GM18868 (cell line): Measurements from ENCODE around the gene SMAD7.

Experiments used
- ATAC-seq: cut with Tn5 transposase; IDR thresholded peaks from one replicate; pipeline ENCODE4 v1.9.1; 2021; ENCODE audit warnings: mild to moderate bottlenecking, moderate library complexity; ENCODE audit not compliant: unreplicated experiment

SMAD7 gene

DNA sequence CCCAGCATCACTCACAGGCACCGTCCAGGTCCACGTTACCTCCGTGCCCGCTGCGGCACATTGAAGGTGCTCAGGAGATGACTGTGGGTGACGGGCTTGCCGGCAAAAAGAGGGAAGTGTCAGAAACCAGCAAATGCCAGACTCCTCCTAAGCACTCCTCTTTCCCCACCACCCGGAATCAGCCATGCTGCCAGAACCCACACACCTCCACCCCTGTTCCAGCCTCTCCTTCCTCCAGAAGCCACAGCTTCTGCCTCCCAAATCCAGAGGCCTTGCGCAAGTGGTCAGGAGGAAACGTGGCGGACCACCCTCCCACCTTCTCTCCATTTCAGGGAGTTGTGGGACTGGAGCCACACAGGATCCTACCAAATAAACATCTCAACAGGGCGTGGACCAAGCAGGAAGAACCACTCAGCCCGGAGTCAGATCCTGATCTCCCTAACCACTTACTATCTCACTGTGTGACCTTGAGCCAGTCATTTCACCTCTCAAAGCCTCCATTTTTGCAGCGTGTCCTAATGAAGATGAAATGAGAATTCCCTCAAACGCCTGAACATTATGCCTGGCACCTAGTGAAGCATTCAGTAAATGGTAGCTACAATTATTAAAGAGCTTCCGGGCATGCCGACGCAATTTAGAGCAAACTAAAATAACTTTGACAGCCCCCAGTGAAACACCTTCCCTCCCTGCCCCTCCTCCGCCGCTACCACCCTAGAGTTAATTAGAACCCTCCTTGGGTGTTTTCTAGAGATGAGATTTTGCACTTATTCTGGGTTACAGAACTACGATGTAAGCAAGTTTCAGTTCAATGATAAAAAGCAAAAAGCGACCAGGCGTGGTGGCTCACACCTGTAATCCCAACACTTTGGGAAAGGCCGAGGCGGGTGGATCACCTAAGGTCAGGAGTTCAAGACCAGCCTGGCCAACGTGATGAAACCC, 32.9 kb downstream of the SMAD7 start:
- peak; percentile 65 for ATAC-seq

DNA sequence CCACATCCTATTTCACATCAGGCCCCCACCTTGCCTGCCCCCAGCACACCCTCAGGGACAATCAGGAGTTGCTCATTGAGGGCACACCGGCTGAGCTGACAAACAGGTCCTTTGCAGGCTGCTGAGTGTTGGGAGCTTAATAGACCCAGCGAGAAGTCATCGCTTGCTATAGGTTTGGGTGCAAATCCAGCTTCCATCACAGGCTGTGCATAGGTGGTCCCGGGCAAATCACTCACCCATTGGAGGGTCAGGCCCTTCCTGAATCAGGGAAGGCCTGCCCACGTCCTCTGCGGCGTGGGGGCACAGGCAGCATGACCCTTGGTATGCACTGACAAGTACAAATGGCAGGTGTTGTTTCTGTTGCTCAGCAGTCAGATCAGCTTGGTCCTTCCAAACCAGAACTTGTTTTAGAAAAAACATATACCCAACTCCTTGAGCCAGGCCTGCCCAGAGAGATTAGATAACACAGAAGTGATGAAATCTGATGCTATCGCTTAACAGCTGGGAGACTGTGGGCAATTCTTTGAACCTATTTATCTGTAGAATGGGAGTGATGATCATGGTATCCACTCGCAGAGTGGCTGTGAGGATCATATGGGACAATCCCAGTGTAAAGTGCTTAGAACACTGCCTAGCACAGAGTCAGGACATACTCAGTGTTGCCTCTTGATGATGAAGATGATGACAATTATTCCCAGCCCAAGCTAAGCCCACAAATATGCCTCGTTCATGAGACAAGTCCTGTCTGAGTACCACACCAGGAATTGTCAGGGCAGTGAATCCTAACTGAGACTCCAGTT, 34.9 kb downstream of the SMAD7 start:
- ATAC-seq, result no peak

DNA sequence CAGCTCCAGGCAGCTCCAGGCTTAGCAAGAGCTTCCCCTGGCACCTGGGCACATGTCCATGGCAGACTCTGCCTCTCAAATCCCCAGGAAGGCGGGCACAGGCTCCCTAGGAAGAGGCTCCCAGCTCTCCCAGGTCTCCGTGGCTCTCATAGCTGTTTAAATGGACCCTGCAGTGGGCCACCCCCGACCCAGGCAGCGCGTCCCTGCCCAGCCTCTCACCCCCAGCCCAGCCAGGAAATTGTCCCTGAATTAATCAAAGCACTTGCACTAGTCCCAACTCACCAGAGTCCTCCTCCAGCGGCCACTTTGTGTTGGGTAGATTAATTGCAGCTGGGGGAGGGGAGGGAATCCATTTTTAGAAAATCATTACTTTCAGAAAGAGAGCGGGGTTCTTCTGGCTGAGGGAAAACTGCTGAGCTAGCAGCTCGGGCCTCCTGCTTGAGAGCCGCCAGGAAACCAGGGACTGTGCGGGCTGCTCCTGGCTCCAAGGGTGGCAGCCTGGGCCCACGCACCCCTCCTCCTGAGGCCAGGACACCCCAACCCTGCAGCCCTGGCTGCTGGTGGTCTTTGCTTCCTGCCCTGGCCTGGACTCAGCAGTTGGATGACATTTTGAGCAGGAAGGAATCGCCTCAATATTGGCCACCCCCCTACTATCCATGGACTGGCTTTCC, 36.0 kb downstream of the SMAD7 start:
- no peak for ATAC-seq

DNA sequence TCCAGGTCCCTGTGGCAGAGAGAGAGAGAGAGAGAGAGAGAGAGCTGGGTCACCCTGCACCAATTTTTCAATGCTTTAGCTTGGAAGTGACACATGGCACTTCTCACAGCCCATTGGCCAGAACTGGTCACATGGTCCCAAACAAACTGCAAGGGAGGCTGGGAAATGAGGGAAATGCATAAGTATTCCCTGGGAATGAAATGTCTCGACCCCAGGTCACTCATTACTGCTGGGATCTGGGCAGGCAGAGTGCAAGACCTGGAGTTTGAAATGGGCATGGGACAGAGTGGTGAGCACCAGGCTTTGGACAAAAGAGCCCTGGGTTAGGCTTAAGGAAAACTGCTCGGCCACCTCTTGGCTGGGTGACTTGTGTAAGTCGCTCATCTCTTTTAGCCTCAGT, 37.0 kb downstream of the SMAD7 start:
- ATAC-seq, result no peak

DNA sequence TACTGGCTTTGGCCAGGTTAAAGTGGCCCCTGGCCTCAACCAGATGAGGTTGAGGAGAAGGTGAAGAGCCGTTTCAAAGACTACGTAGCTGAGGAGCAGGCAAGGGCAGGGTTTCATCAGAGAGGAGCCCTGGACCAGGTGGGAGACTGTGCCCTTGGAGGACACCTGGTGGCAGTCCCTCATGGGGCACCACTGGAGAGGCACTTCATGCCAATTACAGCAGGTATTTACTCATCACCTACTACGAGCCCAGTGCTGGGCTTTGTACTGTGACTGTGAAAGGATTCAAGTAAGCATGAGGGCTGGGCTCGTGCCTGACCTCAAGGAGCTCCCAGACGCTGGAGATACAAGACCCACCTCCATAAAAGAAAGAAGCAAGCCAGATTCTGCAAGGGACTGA, 37.6 kb downstream of the SMAD7 start:
- peak; percentile 39 for ATAC-seq

DNA sequence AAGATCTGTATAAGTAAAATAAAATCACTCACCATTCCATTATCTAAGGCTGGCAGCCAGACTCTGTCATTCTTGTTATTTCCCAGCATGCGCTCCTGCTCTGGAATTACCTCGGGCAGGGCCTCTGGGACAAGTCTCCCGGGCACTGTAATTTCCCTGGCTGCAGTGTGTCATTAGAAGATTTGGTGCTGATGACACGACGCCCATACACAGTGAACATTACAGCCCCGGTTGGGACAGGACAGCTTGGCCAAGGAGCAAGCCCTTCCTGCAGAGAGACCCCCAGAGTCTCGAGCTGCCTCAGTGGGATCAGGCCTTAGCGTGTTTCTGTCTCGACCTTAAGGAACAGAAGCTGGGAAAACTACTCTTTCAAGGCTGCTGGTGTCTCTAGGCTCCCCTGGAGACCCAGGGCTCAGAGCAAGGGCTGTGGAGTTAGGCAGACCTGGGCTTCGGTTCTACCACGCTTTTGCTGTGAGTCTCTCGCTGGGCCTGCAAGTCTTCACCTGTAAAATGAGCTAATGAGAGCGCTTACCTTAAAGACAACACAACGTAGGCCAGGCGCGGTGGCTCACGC, 39.7 kb downstream of the SMAD7 start:
- no peak for ATAC-seq

DNA sequence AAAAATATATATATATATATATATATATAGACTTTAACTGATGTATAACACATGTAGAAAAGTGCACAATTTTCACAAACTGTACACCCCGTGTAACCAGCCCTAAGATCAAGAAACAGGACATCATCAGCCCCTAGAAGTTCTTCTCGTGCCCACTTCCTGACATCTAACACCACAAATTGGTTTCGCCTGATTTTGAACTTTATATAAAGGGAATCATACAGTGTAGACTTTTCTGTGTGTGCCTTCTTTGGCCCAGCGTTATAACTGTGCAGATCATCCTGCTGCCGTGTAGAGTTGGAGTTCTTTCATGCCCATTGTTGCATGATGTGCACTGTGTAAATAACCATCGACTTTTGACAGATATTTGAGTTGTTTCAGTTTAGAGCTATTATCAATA, 41.0 kb downstream of the SMAD7 start:
- ATAC-seq, result no peak

DNA sequence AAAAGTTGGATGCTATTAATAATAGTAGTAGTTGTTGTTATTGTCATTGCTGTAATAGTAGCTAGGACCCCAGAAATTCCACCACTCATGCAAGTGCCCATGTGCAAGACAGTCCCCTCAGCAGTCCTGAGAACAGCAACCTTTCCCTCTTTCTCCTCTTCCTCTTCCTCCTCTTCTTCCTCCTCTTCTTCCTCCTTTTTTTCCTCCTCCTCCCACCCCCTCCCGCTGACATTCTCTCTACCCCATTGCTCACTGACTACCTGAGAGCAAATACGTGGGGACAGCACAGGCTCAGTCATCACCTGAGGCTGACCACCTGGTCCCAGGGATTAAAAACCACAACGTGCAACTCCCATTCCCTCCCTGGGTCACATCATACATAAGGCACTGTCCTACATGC, 41.8 kb downstream of the SMAD7 start:
- no peak for ATAC-seq

DNA sequence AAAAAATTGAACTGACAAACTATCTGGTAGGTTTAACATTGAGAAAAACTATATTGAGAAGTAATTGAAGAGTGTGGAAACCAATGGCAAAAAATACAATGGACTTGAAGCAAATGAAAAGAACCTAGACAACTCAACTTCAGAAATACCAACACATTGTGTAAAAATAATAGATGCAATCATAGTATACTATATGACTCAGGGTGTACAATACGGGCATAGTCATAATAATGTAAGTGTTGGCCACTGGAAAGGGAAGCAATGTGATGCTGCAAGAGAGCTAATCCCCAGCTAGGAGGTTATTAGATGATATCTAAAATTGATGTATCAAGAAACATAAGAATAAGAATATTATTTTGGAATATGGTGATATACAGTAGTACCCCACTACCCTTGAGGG, 45.3 kb downstream of the SMAD7 start:
- no peak for ATAC-seq

DNA sequence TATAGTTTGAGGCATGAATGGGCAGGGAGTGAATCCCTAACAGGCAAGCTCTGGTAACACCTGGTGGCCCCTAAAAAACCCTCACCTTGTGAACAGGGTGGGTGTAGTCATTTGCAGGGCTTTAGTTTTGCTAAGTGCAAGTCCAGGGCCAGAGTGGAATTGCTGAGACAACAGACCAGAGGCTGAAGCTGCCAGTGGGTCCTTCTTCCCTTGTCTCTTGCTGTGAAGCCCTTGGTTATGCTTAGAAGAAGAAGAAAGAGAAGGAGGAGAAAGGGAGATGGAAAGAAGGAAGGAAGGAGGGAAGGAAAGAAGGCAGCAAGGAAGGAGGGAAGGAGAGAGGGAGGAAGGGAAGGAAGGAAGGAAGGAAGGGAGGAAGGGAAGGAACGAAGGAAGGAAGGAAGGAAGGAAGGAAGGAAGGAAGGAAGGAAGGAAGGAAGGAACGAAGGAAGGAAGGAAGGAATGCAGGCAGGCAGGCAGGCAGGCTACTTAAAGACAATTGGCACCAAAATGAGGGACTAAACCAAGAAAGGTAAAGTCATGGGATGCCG, 45.8 kb downstream of the SMAD7 start:
- no peak for ATAC-seq

DNA sequence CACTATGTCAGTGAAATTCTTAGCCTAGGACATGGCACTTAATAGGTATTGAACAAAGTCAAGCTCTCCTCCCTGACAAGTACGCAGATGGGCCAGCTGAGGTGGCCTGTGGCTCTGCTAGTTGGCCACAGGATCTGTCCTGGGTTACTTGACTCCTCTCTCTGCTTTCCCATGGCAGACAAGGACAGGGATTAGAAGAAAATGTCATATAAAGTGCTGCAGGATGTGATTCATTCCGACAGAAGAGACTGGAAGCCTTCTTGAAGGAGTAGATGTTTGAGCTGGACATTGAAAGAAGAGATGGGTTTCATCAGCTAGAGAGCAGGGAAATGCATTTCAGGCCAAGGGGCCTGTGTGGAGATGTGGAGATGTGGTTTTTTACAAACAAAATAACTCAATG, 46.7 kb downstream of the SMAD7 start:
- ATAC-seq, result no peak

DNA sequence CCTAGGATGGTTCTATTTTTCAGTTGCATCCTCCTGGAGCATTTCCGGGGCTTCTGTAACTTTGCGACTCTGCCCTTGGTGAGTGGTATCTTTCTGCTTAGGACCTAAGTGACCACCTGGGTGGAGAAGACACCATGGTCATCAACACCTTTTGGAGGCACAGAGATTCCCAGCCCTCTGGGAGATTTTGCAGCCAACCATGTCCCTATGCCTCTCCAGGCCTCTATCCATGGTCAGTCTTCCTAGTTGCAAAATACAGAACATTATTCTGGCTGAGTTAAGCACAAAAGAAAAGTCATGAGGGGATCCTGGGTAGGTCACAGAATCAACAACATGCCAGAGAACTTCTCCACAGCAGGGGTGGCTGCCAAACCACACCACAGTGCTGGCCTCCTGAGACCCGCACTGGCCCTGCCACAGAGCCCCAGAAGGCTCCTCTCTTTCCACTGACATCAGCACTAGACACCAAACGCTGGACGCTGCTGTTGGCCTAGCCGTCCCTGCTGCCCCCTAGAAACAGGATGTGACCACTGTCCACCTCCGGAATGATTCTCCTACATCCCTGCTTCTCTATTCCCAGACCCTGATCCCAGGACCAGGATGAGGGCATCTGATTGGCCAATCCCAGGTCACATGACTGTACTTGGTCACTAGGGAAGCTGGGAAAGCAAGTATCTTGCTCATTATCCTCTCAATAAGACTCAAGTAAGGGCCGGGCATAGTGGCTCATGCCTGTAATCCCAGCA, 47.7 kb downstream of the SMAD7 start:
- ATAC-seq, result no peak

DNA sequence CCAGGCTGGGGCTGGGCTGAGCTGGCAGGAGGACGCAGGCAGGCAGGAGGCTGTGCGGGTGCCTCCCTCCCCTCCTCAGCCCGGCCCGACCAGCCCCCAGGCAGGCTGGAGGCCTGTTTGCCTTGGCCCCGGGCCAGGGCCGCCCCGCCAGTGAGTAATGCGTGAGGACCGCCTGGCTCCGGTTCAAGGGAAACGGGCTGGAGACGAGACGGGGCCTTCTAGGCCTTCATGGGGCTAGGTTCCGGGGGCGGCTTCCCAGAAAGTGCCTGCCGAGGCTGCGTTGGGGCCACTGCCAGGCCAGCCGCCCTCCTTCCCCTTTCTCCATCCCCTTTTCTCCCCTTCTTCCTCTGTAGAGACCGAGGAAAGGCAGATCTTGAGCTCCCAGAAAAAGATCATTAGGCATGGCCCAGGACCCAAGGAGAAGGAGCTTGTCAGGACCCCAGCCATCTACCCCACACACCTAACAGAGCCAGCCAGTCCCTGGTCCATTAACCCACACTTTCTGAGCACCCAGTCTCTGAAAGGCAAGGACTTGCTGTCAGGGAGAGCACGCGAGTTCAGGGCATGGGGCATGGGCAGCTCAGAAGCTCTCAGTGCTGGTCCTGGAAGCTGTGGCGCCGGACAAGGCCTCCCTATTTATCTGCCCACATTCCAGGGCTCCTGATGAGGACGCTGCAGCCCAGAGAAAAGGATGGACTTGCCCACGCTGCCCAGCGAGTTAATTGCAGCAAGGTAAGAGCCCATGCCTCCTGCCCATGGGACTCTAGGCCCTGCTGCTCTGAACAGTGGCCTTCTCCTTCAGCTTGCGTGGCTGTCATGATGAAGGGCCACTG, 48.5 kb downstream of the SMAD7 start:
- no peak for ATAC-seq

DNA sequence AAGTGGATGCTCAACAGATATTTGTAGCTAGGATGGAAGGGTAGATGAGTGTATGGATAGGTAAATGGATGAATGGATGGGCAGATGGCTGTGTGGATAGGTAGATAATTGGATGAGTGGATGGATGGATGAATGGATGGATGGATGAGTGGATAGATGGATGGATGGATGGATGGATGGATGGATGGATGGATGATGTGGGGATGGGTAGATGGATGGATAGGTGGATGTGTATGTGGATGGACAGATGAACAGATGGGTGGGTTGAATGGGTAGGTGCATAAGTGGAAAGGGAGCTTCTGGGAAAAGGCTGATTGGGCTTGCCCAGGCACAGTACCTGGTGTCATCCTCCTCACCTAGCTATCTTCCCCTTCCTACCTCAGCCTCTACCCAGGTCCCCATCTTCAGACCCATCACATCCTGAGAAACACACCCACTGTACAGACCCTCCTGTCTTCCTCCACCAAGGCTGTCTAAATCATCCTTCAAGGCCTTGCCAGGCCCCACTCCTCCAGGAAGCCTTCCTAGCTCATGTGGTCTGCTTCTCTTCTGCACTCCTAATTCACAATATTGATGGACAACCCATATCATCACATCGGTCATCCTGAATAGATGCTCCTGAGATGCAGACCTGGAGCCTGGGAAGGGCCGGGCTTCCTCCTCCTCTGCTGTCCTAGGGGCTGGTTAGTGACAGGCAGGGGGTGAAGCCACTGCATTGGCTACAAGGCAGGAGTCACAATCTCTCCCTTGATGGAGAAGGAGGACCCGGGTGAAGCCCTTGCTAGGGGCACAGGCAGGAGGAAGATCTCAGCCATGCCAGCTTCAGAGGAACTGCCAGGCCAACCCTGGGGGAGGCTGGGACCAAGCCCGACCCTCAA, 49.4 kb downstream of the SMAD7 start:
- ATAC-seq, result no peak

DNA sequence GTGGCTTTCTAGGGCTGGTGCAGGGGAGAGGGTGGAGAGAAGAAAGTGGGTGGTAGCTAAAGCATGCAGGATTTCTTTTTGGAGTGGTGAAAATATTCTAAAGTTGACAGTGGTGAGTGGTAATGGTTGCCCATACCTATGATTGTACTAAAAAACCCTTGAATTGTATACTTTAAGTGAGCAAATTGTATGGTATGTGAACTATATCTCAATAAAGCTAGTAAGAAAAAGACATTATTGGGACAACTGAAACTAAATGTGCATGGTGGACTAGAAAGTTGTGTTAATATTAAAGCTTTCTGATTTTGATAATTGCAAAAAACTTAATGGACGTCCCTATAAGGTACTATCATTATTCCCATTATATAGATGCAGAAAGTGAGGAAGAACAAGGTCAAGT, 50.3 kb downstream of the SMAD7 start:
- ATAC-seq, result no peak

DNA sequence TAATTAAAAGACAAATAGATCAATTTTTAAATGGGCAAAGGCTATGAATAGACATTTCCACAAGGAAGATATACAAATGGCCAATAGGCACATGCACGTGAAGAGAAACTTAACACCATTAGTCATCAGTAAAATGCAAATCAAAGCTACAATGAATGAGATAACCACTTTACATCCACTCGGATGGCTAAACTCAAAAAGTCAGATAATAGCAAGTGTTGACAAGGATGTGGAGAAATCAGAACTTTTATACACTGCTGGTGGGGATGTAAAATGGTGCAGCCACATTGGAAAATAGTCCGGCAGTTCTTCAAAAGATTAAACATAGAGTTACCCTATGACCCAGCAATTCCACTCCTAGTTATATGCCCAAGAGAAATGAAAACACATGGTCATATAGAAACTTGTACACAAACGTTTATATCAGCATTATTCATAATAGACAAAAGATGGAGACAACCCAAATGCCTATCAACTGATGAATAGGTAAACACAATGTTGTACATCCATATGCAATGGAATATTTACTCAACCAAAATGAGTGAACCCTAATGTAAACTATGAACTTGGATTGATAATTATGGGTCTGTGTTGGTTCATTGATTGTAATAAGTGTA, 51.1 kb downstream of the SMAD7 start:
- no peak for ATAC-seq

DNA sequence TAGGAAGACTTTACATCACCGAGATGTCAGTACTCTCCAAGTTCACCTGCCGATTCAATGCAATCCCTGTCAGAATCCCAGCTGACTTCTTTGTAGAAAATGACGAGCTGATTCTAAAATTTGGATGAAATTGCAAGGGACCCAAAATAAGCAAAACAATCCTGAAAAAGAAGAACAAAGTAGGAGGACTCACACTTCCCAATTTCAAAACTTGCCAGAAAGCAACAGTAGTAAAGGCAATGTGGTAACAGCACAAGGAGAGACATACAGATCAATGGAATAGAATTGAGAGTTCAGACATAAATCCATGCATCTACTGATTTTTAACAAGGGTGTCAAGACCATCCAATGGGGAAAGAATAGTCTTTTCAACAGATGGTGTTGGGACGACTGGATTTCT, 52.2 kb downstream of the SMAD7 start:
- no peak for ATAC-seq

DNA sequence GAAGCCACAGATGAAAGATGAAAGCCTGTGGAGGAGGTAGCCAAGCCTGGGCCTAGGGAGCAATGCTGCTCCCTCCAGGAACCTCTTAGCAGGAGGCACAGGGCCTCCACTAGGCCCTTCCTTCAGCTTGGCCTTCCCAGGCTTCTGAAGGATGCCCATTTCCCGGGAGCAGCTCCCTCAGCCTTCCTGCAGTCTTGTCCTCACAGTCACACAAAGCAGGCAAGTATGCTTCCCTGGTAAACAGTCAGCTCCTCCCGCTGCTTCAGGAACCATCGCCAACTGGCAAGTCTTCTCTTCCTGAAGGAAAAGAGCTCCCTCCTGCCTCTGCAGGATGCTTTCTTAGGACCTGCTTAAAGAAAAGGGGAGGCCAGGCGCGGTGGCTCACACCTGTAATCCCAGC, 53.2 kb downstream of the SMAD7 start:
- ATAC-seq, result no peak
